OCI-LY1 (cell line): Measurements from ENCODE around the gene CPN2.

Source experiments
- H2AFZ ChIP-seq: fragments of 200-600 bp; sonication (generic), shearing (Covaris generic); 2 replicates; pipeline ENCODE4 v1.6.0; 2014; ENCODE audit warnings: antibody characterized with exemption, mild to moderate bottlenecking, low read length
- H3F3A ChIP-seq: fragments of 200-600 bp; sonication (generic), shearing (Covaris generic); 2 replicates; pipeline ENCODE4 v1.6.0; 2014; ENCODE audit warnings: mild to moderate bottlenecking, antibody characterized with exemption, low read length, moderate library complexity; ENCODE audit not compliant: insufficient read depth
- H3K27ac ChIP-seq: fragments of 200-600 bp; sonication (generic); 2 replicates; pipeline ENCODE4 v1.5.1; 2014; ENCODE audit warnings: low read length, mixed run types, mild to moderate bottlenecking, low read depth; ENCODE audit not compliant: poor library complexity, severe bottlenecking
- H3K27me3 ChIP-seq: fragments of 200-600 bp; sonication (generic); 2 replicates; pipeline ENCODE4 v1.6.0; 2014; ENCODE audit warnings: antibody characterized with exemption, mild to moderate bottlenecking, low read length, moderate library complexity; ENCODE audit not compliant: insufficient read depth
- H3K36me3 ChIP-seq: fragments of 200-600 bp; sonication (generic); 2 replicates; pipeline ENCODE4 v1.6.1; 2014; ENCODE audit warnings: mild to moderate bottlenecking, antibody characterized with exemption, low read length, moderate library complexity, mixed read lengths; ENCODE audit not compliant: insufficient read depth
- H3K4me1 ChIP-seq: fragments of 200-600 bp; sonication (generic); 2 replicates; pipeline ENCODE4 v1.5.1; 2014; ENCODE audit warnings: mild to moderate bottlenecking, low read length, moderate library complexity; ENCODE audit not compliant: insufficient read depth, severe bottlenecking
- H3K4me2 ChIP-seq: fragments of 200-600 bp; sonication (generic), shearing (Covaris generic); 2 replicates; pipeline ENCODE4 v1.6.1; 2014; ENCODE audit warnings: low read length
- H3K4me3 ChIP-seq: fragments of 200-600 bp; sonication (generic); 2 replicates; pipeline ENCODE4 v1.5.1; 2014; ENCODE audit warnings: low read length, low read depth, mild to moderate bottlenecking, mixed read lengths; ENCODE audit not compliant: poor library complexity, severe bottlenecking
- H3K79me2 ChIP-seq: fragments of 200-600 bp; shearing (Covaris generic); 2 replicates; pipeline ENCODE4 v1.6.1; 2016; ENCODE audit warnings: mixed run types, low read length, mixed read lengths; ENCODE audit not compliant: insufficient read depth
- H3K9ac ChIP-seq: fragments of 200-600 bp; sonication (generic), shearing (Covaris generic); 2 replicates; pipeline ENCODE4 v1.6.1; 2014; ENCODE audit warnings: mild to moderate bottlenecking, low read length, mixed read lengths
- H3K9me2 ChIP-seq: fragments of 200-600 bp; sonication (generic), shearing (Covaris generic); 2 replicates; pipeline ENCODE4 v1.6.1; 2014; ENCODE audit warnings: low read depth, mild to moderate bottlenecking, low read length, mixed read lengths
- H3K9me3 ChIP-seq: fragments of 200-600 bp; shearing (Covaris generic); 2 replicates; pipeline ENCODE4 v1.6.1; 2014; ENCODE audit warnings: low read length, mixed read lengths
- H4K20me1 ChIP-seq: fragments of 200-600 bp; sonication (generic), shearing (Covaris generic); 2 replicates; pipeline ENCODE4 v1.6.0; 2016; ENCODE audit warnings: mild to moderate bottlenecking, low read length; ENCODE audit not compliant: insufficient read depth
- EZH2 ChIP-seq: fragments of 200-600 bp; sonication (generic), shearing (Covaris generic); IDR thresholded peaks from 2 replicates; pipeline ENCODE4 v1.8.0; 2017; ENCODE audit warnings: borderline replicate concordance, mixed run types, mild to moderate bottlenecking, antibody characterized with exemption, low read length, moderate library complexity, mixed read lengths
- TF ChIP-seq, protein P1 (sequence below): fragments of 200-600 bp; sonication (generic), shearing (Covaris generic); IDR thresholded peaks from 2 replicates; pipeline ENCODE4 v1.5.1; 2017; ENCODE audit warnings: mild to moderate bottlenecking, antibody characterized with exemption, low read length, moderate library complexity, mixed read lengths

CPN2 gene

DNA sequence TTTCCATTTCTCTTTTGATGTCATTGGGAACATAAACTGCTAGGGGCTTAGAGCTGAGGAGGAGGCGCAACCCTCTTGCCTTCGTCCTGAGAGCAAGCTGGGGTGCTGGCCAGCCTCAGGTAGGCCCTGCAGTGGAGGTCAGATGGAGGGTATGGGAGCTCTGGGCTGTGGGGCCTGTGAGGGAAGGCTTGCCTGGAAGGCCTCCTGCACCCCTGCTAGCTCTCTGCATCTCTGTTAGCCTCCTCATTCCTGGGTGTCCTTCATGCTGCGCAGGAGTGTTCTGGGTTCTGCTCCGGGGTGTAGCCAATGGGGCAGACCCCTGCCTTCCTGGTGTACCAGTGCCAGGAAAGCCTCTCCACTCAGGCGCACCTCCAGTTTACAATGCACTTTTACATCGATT lies 36.1 kb upstream of the CPN2 start:
- Histone ChIP-seq H3K4me2 (no peak overlapping the region), H3F3A (no peaks in the 10 kb centered on the region), H3K27ac (no peak overlapping the region), H3K27me3 (peaks cover 5% of the 10 kb centered on the region; the same call in 1 of the 2 replicates), H3K4me1 (no peaks in the 10 kb centered on the region), H3K9me3 (peaks cover 20% of the 10 kb centered on the region), H3K79me2 (no peaks in the 10 kb centered on the region), H3K4me3 (no peak overlapping the region), H4K20me1 (no peaks in the 10 kb centered on the region), H3K9ac (no peak overlapping the region), H3K9me2 (no peaks in the 10 kb centered on the region), H3K36me3 (peaks cover 4% of the 10 kb centered on the region; the same call in 1 of the 2 replicates), H2AFZ (no peak overlapping the region)
- no peak for TF ChIP-seq EZH2
- TF ChIP-seq, protein P1, sequence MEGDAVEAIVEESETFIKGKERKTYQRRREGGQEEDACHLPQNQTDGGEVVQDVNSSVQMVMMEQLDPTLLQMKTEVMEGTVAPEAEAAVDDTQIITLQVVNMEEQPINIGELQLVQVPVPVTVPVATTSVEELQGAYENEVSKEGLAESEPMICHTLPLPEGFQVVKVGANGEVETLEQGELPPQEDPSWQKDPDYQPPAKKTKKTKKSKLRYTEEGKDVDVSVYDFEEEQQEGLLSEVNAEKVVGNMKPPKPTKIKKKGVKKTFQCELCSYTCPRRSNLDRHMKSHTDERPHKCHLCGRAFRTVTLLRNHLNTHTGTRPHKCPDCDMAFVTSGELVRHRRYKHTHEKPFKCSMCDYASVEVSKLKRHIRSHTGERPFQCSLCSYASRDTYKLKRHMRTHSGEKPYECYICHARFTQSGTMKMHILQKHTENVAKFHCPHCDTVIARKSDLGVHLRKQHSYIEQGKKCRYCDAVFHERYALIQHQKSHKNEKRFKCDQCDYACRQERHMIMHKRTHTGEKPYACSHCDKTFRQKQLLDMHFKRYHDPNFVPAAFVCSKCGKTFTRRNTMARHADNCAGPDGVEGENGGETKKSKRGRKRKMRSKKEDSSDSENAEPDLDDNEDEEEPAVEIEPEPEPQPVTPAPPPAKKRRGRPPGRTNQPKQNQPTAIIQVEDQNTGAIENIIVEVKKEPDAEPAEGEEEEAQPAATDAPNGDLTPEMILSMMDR: no peak

DNA sequence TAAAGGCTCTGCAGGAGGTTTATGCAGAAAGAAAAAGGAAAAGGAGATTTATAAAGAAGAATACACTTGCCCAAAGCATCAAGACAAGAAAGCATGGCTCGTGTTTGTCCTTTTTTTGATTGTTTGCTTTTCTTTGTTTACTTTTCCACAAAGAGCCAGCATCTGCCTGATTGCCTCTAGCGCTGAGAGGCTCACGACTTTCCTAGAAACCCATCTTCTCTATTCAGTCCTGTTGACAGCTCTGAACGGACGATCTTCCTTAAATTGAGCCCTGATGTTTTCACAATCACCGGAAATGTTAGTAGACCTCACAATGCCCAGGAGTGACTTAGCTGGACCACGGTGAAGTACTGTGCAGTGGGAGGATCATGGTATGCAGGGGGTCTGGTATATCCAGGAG lies 35.5 kb upstream of the CPN2 start:
- Histone ChIP-seq H3K4me2 (no peak overlapping the region), H3F3A (no peaks in the 10 kb centered on the region), H3K9ac (no peak overlapping the region), H3K27me3 (peaks cover 5% of the 10 kb centered on the region; the same call in 1 of the 2 replicates), H2AFZ (no peak overlapping the region), H3K4me1 (no peaks in the 10 kb centered on the region), H3K4me3 (no peak overlapping the region), H3K27ac (no peak overlapping the region), H3K79me2 (no peaks in the 10 kb centered on the region), H4K20me1 (no peaks in the 10 kb centered on the region), H3K36me3 (peaks cover 4% of the 10 kb centered on the region; the same call in 1 of the 2 replicates), H3K9me2 (no peaks in the 10 kb centered on the region), H3K9me3 (peaks cover 20% of the 10 kb centered on the region)
- TF ChIP-seq EZH2: no peak
- TF ChIP-seq, protein P1: no peak

DNA sequence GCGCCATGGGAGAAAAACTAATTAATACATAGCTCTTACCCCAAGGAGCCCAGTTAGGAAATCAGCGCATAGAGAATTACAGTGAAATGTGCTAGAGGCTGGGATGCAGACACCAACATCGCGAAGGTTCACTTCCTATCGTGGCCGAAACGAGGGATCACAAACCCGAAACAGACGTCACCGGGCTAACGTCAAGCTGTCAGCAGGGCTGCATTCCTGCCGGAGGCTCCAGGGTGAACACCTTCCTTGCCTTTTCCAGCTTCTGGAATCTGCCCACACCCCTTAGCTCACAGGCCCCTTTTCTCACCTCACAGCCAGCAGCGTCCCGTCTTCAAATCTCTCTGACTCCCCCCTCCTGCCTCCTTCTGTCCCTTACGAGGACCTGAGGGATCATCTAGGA lies 34.9 kb upstream of the CPN2 start:
- peaks cover 16% of the 10 kb centered on the region for H3K9me3 ChIP-seq
- no peaks in the 10 kb centered on the region for H3K9me2 ChIP-seq
- H3K27ac ChIP-seq: no peak overlapping the region
- H3K4me3 ChIP-seq: no peak overlapping the region
- no peak overlapping the region for H3K4me2 ChIP-seq
- H3K4me1 ChIP-seq: no peaks in the 10 kb centered on the region
- H3F3A ChIP-seq: no peaks in the 10 kb centered on the region
- no peak overlapping the region for H3K9ac ChIP-seq
- no peak overlapping the region for H2AFZ ChIP-seq
- no peak for TF ChIP-seq EZH2
- TF ChIP-seq, protein P1: no peak
- H3K27me3 ChIP-seq: peaks cover 5% of the 10 kb centered on the region; the same call in 1 of the 2 replicates
- H3K79me2 ChIP-seq: no peaks in the 10 kb centered on the region
- H3K36me3 ChIP-seq: peaks cover 4% of the 10 kb centered on the region; the same call in 1 of the 2 replicates
- no peaks in the 10 kb centered on the region for H4K20me1 ChIP-seq
